A673 (cell line): ENCODE measurements around the gene GZF1. TPM values are rescaled to one million over a fixed set of nuclear protein-coding genes. Genes with fewer than 3 reads are reported as not detected.

Source experiments
- BruUV-seq: library from RNA; stranded (reverse); fragments of 400-500 nt; replicated peaks from 2 replicates; lab custom pipeline; 2021; lab: Mats Ljungman, UMichigan
- CTCF ChIA-PET: fragments of 300-600 bp; sonication (Branson Sonifier 250); formaldehyde crosslinking; loops from one replicate; lab custom pipeline; 2022; ENCODE audit warnings: antibody characterized with exemption; lab: Charles Lee
- POLR2A ChIA-PET: fragments of 300-600 bp; sonication (Branson Sonifier 250); formaldehyde crosslinking; loops from one replicate; lab custom pipeline; 2022; ENCODE audit warnings: antibody characterized with exemption; ENCODE audit not compliant: low non-redundant PET; lab: Charles Lee
- DNase-seq: peaks from one replicate; pipeline ENCODE4 v3.0.0-alpha.2; 2015; ENCODE audit warnings: low spot score
- H3K27ac ChIP-seq: fragments of 200-600 bp; sonication (generic); 2 replicates; pipeline ENCODE4 v1.5.1; 2016; ENCODE audit warnings: mixed run types, low read depth, mild to moderate bottlenecking, mixed read lengths, antibody characterized with exemption, low read length; ENCODE audit not compliant: poor library complexity, severe bottlenecking
- H3K27me3 ChIP-seq: fragments of 200-600 bp; sonication (generic); replicated peaks from 2 replicates; pipeline ENCODE4 v1.6.1; 2017; ENCODE audit warnings: mixed run types, low read depth, mild to moderate bottlenecking, mixed read lengths, antibody characterized with exemption, low read length; ENCODE audit not compliant: insufficient read depth, poor library complexity
- H3K36me3 ChIP-seq: fragments of 200-600 bp; sonication (generic); 2 replicates; pipeline ENCODE4 v1.6.1; 2016; ENCODE audit warnings: mixed run types, mild to moderate bottlenecking, mixed read lengths, antibody characterized with exemption, low read length; ENCODE audit not compliant: insufficient read depth, poor library complexity, severe bottlenecking
- H3K4me1 ChIP-seq: fragments of 200-600 bp; sonication (generic); 2 replicates; pipeline ENCODE4 v1.6.1; 2017; ENCODE audit warnings: mixed run types, mild to moderate bottlenecking, mixed read lengths, antibody characterized with exemption, low read length; ENCODE audit not compliant: insufficient read depth, poor library complexity, severe bottlenecking
- H3K4me3 ChIP-seq: fragments of 200-600 bp; sonication (generic); 2 replicates; pipeline ENCODE4 v1.5.1; 2016; ENCODE audit warnings: low read depth, mixed run types, mild to moderate bottlenecking, mixed read lengths, low read length; ENCODE audit not compliant: poor library complexity, severe bottlenecking
- H3K9me3 ChIP-seq: fragments of 200-600 bp; sonication (generic); 2 replicates; pipeline ENCODE4 v1.6.1; 2016; ENCODE audit warnings: mixed run types, low read depth, mild to moderate bottlenecking, mixed read lengths, antibody characterized with exemption, low read length; ENCODE audit not compliant: poor library complexity, severe bottlenecking
- EZH2 ChIP-seq: fragments of 200-600 bp; sonication (generic); IDR thresholded peaks from 2 replicates; pipeline ENCODE4 v1.6.1; 2017; ENCODE audit warnings: borderline replicate concordance, low read depth, mild to moderate bottlenecking, mixed read lengths, antibody characterized with exemption, low read length; ENCODE audit not compliant: poor library complexity, severe bottlenecking
- intact Hi-C: fragments of 100-400 bp; cut with micrococcal nuclease; formaldehyde crosslinking; loops from one replicate; pipeline ENCODE4 v1.10.0; 2022; ENCODE audit not compliant: unreplicated experiment
- total RNA-seq: library from RNA; stranded (reverse); gene quantifications from 2 replicates; pipeline ENCODE4 v1.2.3, GENCODE V29; 2021
- TF ChIP-seq, protein P1 (sequence below): fragments of 300-800, 200-600 bp; sonication (generic); conservative IDR thresholded peaks from 2 replicates; pipeline ENCODE4 v1.5.1; 2017; ENCODE audit warnings: low read depth, mild to moderate bottlenecking, antibody characterized with exemption, low read length, moderate library complexity, mixed read lengths

Gene GZF1
- total RNA-seq, 1 experiment from 2014 or later: 13.7 TPM

GRCh38 chr20:23370873-23371272 is 8.9 kb downstream of the GZF1 start:
- peaks cover 7% of the 10 kb centered on the region for H3K4me1 ChIP-seq
- H3K27me3 ChIP-seq: no peaks in the 10 kb centered on the region
- DNase-seq: no peak
- peaks cover 72% of the 10 kb centered on the region for H3K36me3 ChIP-seq
- TF ChIP-seq EZH2: no peak
- TF ChIP-seq, protein P1, sequence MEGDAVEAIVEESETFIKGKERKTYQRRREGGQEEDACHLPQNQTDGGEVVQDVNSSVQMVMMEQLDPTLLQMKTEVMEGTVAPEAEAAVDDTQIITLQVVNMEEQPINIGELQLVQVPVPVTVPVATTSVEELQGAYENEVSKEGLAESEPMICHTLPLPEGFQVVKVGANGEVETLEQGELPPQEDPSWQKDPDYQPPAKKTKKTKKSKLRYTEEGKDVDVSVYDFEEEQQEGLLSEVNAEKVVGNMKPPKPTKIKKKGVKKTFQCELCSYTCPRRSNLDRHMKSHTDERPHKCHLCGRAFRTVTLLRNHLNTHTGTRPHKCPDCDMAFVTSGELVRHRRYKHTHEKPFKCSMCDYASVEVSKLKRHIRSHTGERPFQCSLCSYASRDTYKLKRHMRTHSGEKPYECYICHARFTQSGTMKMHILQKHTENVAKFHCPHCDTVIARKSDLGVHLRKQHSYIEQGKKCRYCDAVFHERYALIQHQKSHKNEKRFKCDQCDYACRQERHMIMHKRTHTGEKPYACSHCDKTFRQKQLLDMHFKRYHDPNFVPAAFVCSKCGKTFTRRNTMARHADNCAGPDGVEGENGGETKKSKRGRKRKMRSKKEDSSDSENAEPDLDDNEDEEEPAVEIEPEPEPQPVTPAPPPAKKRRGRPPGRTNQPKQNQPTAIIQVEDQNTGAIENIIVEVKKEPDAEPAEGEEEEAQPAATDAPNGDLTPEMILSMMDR: no peak
- CTCF ChIA-PET: no interaction called here
- H3K9me3 ChIP-seq: no peaks in the 10 kb centered on the region
- no TSS peak for BruUV-seq
- intact Hi-C loops: no loop called here
- no peak overlapping the region for H3K27ac ChIP-seq
- POLR2A ChIA-PET: no interaction called here
- H3K4me3 ChIP-seq: no peak overlapping the region

GRCh38 chr20:23371496-23371895 is 9.5 kb downstream of the GZF1 start:
- ChIA-PET POLR2A (no interaction called here), CTCF (no interaction called here)
- H3K27ac ChIP-seq: no peak overlapping the region
- no peak overlapping the region for H3K4me3 ChIP-seq
- peaks cover under 1% of the 10 kb centered on the region for H3K4me1 ChIP-seq
- H3K9me3 ChIP-seq: no peaks in the 10 kb centered on the region
- no peak for DNase-seq
- no TSS peak for BruUV-seq
- TF ChIP-seq, protein P1: no peak
- TF ChIP-seq EZH2: no peak
- intact Hi-C loops: no loop called here
- peaks cover 73% of the 10 kb centered on the region for H3K36me3 ChIP-seq
- no peaks in the 10 kb centered on the region for H3K27me3 ChIP-seq

GRCh38 chr20:23374441-23374840 is 12.5 kb downstream of the GZF1 start:
- BruUV-seq: no TSS peak
- H3K4me1 ChIP-seq: no peaks in the 10 kb centered on the region
- peaks cover 76% of the 10 kb centered on the region for H3K36me3 ChIP-seq
- H3K9me3 ChIP-seq: no peaks in the 10 kb centered on the region
- H3K4me3 ChIP-seq: no peak overlapping the region
- H3K27me3 ChIP-seq: no peaks in the 10 kb centered on the region
- intact Hi-C loops: no loop called here
- CTCF ChIA-PET: no interaction called here
- no peak for DNase-seq
- TF ChIP-seq, protein P1: no peak
- H3K27ac ChIP-seq: no peak overlapping the region
- POLR2A ChIA-PET: no interaction called here
